NCI-H2171 (cell line): ENCODE data around the gene CDH4.

Experiments
- DNase-seq: peaks from one replicate; lab custom pipeline; 2025; lab: John Stamatoyannopoulos, UW

Gene CDH4

GRCh38 chr20:61719691-61720347, 467.8 kb downstream of the CDH4 start:
- DNase-seq, result no peak

- no peak for DNase-seq
Measured at GRCh38 chr20:61720348-61720696, 468.3 kb downstream of the CDH4 start.

- no peak for DNase-seq
Measured at GRCh38 chr20:61722146-61722678, 470.2 kb downstream of the CDH4 start.

- DNase-seq, result no peak
Measured at GRCh38 chr20:61723529-61724257, 471.6 kb downstream of the CDH4 start.

- no peak for DNase-seq
Measured at GRCh38 chr20:61724376-61724775, 472.3 kb downstream of the CDH4 start.

- no peak for DNase-seq
Measured at GRCh38 chr20:61725145-61725544, 473.1 kb downstream of the CDH4 start.

GRCh38 chr20:61725966-61726365, 473.9 kb downstream of the CDH4 start:
- DNase-seq, result no peak

GRCh38 chr20:61726979-61727378, 474.9 kb downstream of the CDH4 start:
- DNase-seq, result no peak

GRCh38 chr20:61727761-61728160, 475.7 kb downstream of the CDH4 start:
- no peak for DNase-seq

- no peak for DNase-seq
Measured at GRCh38 chr20:61728326-61728725, 476.3 kb downstream of the CDH4 start.

GRCh38 chr20:61728786-61729770, 477.0 kb downstream of the CDH4 start:
- no peak for DNase-seq

GRCh38 chr20:61730631-61731362, 478.7 kb downstream of the CDH4 start:
- no peak for DNase-seq

GRCh38 chr20:61731363-61732181, 479.5 kb downstream of the CDH4 start:
- DNase-seq, result no peak

GRCh38 chr20:61732511-61733210, 480.6 kb downstream of the CDH4 start:
- no peak for DNase-seq

GRCh38 chr20:61733216-61733615, 481.2 kb downstream of the CDH4 start:
- DNase-seq, result no peak

- DNase-seq, result no peak
Measured at GRCh38 chr20:61733891-61734732, 482.1 kb downstream of the CDH4 start.

GRCh38 chr20:61734733-61735502, 482.9 kb downstream of the CDH4 start:
- no peak for DNase-seq

- no peak for DNase-seq
Measured at GRCh38 chr20:61735503-61735785, 483.4 kb downstream of the CDH4 start.
